ENCODE measurements around the gene MTF1. TPM values are rescaled to one million over a fixed set of nuclear protein-coding genes. Genes with fewer than 3 reads are reported as not detected.
A peak's percentile ranks its signal among the peaks of the same experiment; 100 is the strongest.
"Not testable (repeated sequence)": the region's sequence is repeated elsewhere in the genome, so short reads cannot be mapped to it uniquely, and the experiment has no call there.

Gene MTF1
- total and polyA plus RNA-seq, 12 donors = 1.5 to 17.1 (median 10.5) TPM

- TF ChIP-seq CTCF (IDR thresholded peaks at IDR 0.05) = no peak
- intact Hi-C loops (cut with DNase I) = no loop called here
- peaks cover 0 to 48% (median 0%) of the 10 kb centered on the region in 9 donors for H3K36me3 ChIP-seq
- peaks cover 0 to 16% (median 0%) of the 10 kb centered on the region in 9 donors for H3K4me1 ChIP-seq
- H3K9me3 ChIP-seq = peaks cover 0 to 21% (median 0%) of the 10 kb centered on the region in 11 donors
- no peak overlapping the region for H3K4me3 ChIP-seq
- no peaks in the 10 kb centered on the region for H3K27me3 ChIP-seq
- ATAC-seq = no peak
- H3K27ac ChIP-seq = no peak overlapping the region
- no peak for DNase-seq
- 80 to 83% methylated on average over 5 of the region's 5 CpGs for WGBS, 2 donors
These were observed 43.6 kb upstream of the MTF1 start for GRCh38 chr1:37902983-37903382.

- H3K4me3 ChIP-seq = no peak overlapping the region
- peaks cover 0 to 17% (median 0%) of the 10 kb centered on the region in 11 donors for H3K9me3 ChIP-seq
- intact Hi-C loops (cut with DNase I) = no loop called here
- 94 to 96% methylated on average over 6 of the region's 6 CpGs for WGBS, 2 donors
- H3K4me1 ChIP-seq = peaks cover 0 to 16% (median 0%) of the 10 kb centered on the region in 9 donors
- ATAC-seq (no peak), DNase-seq (no peak)
- peaks cover 0 to 48% (median 0%) of the 10 kb centered on the region in 9 donors for H3K36me3 ChIP-seq
- H3K27me3 ChIP-seq = no peaks in the 10 kb centered on the region
- peak overlapping the region in 1 of 10 donors; percentile 67 for H3K27ac ChIP-seq
- TF ChIP-seq CTCF (IDR thresholded peaks at IDR 0.05) = no peak
These were observed 42.5 kb upstream of the MTF1 start for GRCh38 chr1:37901893-37902225.

- H3K4me3 ChIP-seq = no peak overlapping the region
- no peaks in the 10 kb centered on the region for H3K27me3 ChIP-seq
- H3K27ac ChIP-seq = peak overlapping the region in 1 of 10 donors; percentile 67
- peaks cover 0 to 13% (median 0%) of the 10 kb centered on the region in 11 donors for H3K9me3 ChIP-seq
- intact Hi-C loops (cut with DNase I) = no loop called here
- TF ChIP-seq CTCF (IDR thresholded peaks at IDR 0.05) = no peak
- peaks cover 0 to 46% (median 0%) of the 10 kb centered on the region in 9 donors for H3K36me3 ChIP-seq
- peaks cover 0 to 16% (median 0%) of the 10 kb centered on the region in 9 donors for H3K4me1 ChIP-seq
- ATAC-seq (no peak), DNase-seq (no peak)
- WGBS, 2 donors = 83% methylated on average over 8 of the region's 8 CpGs
These were observed 42.0 kb upstream of the MTF1 start for GRCh38 chr1:37901191-37901892.

- DNase-seq, H3K27ac ChIP-seq, H3K4me3 ChIP-seq, ATAC-seq, H3K27me3 ChIP-seq, H3K9me3 ChIP-seq: not testable (repeated sequence)
- Histone ChIP-seq H3K36me3 (peaks cover 0 to 25% (median 0%) of the 10 kb centered on the region in 9 donors), H3K4me1 (peaks cover 0 to 20% (median 0%) of the 10 kb centered on the region in 9 donors)
- intact Hi-C loops (cut with DNase I) = loop anchor here in 1 of 10 donors (10.0 kb wide), 1 partner anchor 87 kb away; no protein-coding TSS in a partner anchor
- 93 to 94% methylated on average over 3 of the region's 3 CpGs for WGBS, 2 donors
These were observed 38.2 kb upstream of the MTF1 start for GRCh38 chr1:37897563-37897962.

- Histone ChIP-seq H3K9me3 (no peaks in the 10 kb centered on the region), H3K4me3 (no peak overlapping the region), H3K4me1 (peaks cover 0 to 7% (median 0%) of the 10 kb centered on the region in 9 donors), H3K27me3 (no peaks in the 10 kb centered on the region), H3K36me3 (peaks cover 0 to 34% (median 17%) of the 10 kb centered on the region in 9 donors), H3K27ac (no peak overlapping the region)
- WGBS, 2 donors = 89 to 91% methylated on average over 2 of the region's 2 CpGs
- DNase-seq (no peak), ATAC-seq (no peak)
- intact Hi-C loops (cut with DNase I) = loop anchor here in 2 of 10 donors (5.0 to 10.0 kb wide), 2 partner anchors 84 to 91 kb away; no protein-coding TSS in a partner anchor
- no peak for TF ChIP-seq CTCF (IDR thresholded peaks at IDR 0.05)
These were observed 34.3 kb upstream of the MTF1 start for GRCh38 chr1:37893673-37894072.

Data from heart right ventricle (tissue), 16 donors.